DND-41 (cell line): ENCODE measurements around the gene SMARCB1.
"Not testable (repeated sequence)": the region's sequence is repeated elsewhere in the genome, so short reads cannot be mapped to it uniquely, and the experiment has no call there.

Experiments used
- ATAC-seq: fragments of 200-7000 bp; cut with Tn5 transposase; 3 replicates; pipeline ENCODE4 v1.9.1; 2021; ENCODE audit warnings: low read depth; ENCODE audit not compliant: insufficient read depth
- DNase-seq: peaks from one replicate; pipeline ENCODE4 v3.0.0-alpha.2; 2020
- H2AFZ ChIP-seq: 2 replicates; pipeline ENCODE4 v1.6.0; 2012; ENCODE audit warnings: low read depth, low read length
- H3K27ac ChIP-seq: 2 replicates; pipeline ENCODE4 v1.5.1; 2012; ENCODE audit warnings: low read length, inconsistent platforms
- H3K27me3 ChIP-seq: fragments of 200-600 bp; sonication (generic); 2 replicates; pipeline ENCODE4 v1.6.0; 2012; ENCODE audit warnings: low read length, mild to moderate bottlenecking, inconsistent platforms; ENCODE audit not compliant: insufficient read depth, poor library complexity
- H3K36me3 ChIP-seq: 2 replicates; pipeline ENCODE4 v1.5.1; 2012; ENCODE audit warnings: low read length, inconsistent platforms; ENCODE audit not compliant: insufficient read depth
- H3K4me1 ChIP-seq: 2 replicates; pipeline ENCODE4 v1.5.1; 2012; ENCODE audit warnings: mild to moderate bottlenecking, low read length; ENCODE audit not compliant: insufficient read depth
- H3K4me2 ChIP-seq: 2 replicates; pipeline ENCODE4 v1.6.0; 2012; ENCODE audit warnings: mild to moderate bottlenecking, moderate library complexity, low read length, inconsistent platforms; ENCODE audit not compliant: insufficient read depth
- H3K4me3 ChIP-seq, 2 experiments: fragments of 200-600 bp in 1 of 2; shearing (Covaris generic) in 1 of 2; 2 replicates each; pipeline ENCODE4 v1.5.1; 2012 to 2016; ENCODE audit warnings: inconsistent platforms in 2 of 2, low read length in 2 of 2, mild to moderate bottlenecking in 2 of 2, low read depth in 1 of 2, moderate library complexity in 1 of 2
- H3K79me2 ChIP-seq: 2 replicates; pipeline ENCODE4 v1.6.0; 2012; ENCODE audit warnings: low read length, inconsistent platforms; ENCODE audit not compliant: insufficient read depth
- H3K9ac ChIP-seq: 2 replicates; pipeline ENCODE4 v1.6.0; 2012; ENCODE audit warnings: low read depth, mild to moderate bottlenecking, inconsistent platforms, low read length, moderate library complexity
- H3K9me3 ChIP-seq: 2 replicates; pipeline ENCODE4 v1.5.1; 2012; ENCODE audit warnings: low read length, moderate library complexity, mild to moderate bottlenecking, inconsistent platforms; ENCODE audit not compliant: insufficient read depth, severe bottlenecking
- H4K20me1 ChIP-seq: 2 replicates; pipeline ENCODE4 v1.6.0; 2012; ENCODE audit warnings: low read length; ENCODE audit not compliant: insufficient read depth
- EZH2 ChIP-seq: IDR thresholded peaks from 3 replicates; pipeline ENCODE4 v1.6.1; 2012; ENCODE audit warnings: borderline replicate concordance, low read depth, mild to moderate bottlenecking, moderate library complexity, low read length, inconsistent platforms; ENCODE audit not compliant: severe bottlenecking
- TF ChIP-seq, protein P1 (sequence below): IDR thresholded peaks from 2 replicates; pipeline ENCODE4 v1.5.1; 2012; ENCODE audit warnings: borderline replicate concordance, low read length, moderate library complexity, mild to moderate bottlenecking; ENCODE audit not compliant: poor library complexity, severe bottlenecking; ENCODE audit errors: extremely low read depth

Gene SMARCB1

GRCh38 chr22:23857606-23858483, 71.1 kb downstream of the SMARCB1 start, which contains the start of gene SLC2A11:
Gene SLC2A11, plus strand, starts transcription at chr22:23857875. Its CDS starts 125 bp downstream, at chr22:23858000.
- DNase-seq (peak; percentile 95), ATAC-seq (peak; percentile 94)
- no peaks in the 10 kb centered on the region for H3K9me3 ChIP-seq
- peak within 1 kb of the TSS; percentile 80 for H3K27ac ChIP-seq
- H3K9ac ChIP-seq = peak within 1 kb of the TSS; percentile 79
- peak within 1 kb of the TSS; percentile 98 for H2AFZ ChIP-seq
- no peaks in the 10 kb centered on the region for H3K27me3 ChIP-seq
- H3K36me3 ChIP-seq = no peaks in the 10 kb centered on the region
- TF ChIP-seq, protein P1, sequence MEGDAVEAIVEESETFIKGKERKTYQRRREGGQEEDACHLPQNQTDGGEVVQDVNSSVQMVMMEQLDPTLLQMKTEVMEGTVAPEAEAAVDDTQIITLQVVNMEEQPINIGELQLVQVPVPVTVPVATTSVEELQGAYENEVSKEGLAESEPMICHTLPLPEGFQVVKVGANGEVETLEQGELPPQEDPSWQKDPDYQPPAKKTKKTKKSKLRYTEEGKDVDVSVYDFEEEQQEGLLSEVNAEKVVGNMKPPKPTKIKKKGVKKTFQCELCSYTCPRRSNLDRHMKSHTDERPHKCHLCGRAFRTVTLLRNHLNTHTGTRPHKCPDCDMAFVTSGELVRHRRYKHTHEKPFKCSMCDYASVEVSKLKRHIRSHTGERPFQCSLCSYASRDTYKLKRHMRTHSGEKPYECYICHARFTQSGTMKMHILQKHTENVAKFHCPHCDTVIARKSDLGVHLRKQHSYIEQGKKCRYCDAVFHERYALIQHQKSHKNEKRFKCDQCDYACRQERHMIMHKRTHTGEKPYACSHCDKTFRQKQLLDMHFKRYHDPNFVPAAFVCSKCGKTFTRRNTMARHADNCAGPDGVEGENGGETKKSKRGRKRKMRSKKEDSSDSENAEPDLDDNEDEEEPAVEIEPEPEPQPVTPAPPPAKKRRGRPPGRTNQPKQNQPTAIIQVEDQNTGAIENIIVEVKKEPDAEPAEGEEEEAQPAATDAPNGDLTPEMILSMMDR = peak; percentile 41
- no peak for TF ChIP-seq EZH2
- H3K79me2 ChIP-seq = no peaks in the 10 kb centered on the region
- H3K4me1 ChIP-seq = peaks cover 24% of the 10 kb centered on the region
- H4K20me1 ChIP-seq = no peaks in the 10 kb centered on the region
- H3K4me3 ChIP-seq = peak within 1 kb of the TSS; percentile 66 to 79
- H3K4me2 ChIP-seq = peak within 1 kb of the TSS; percentile 91

DNA sequence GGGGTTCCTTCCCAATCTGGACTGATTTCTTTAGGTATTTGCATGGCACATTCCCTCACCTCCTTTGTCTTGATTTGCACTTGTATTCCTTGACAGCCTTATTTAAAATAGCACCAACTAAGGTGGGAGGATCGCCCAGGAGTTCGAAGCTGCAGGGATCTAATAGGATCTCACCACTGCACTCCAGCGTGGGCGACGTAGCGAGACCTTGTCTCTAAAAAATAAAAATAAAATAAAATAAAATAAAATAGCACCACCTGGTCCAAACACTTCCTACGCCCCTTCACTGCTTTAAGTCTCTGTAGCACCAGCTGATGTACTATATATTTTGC, 71.7 kb downstream of the SMARCB1 start:
- TF ChIP-seq, protein P1 = no peak
- TF ChIP-seq EZH2 = no peak
- Histone ChIP-seq H3K4me3 (peak overlapping the region; percentile 66 to 79; a peak in 3 of 4 replicates), H3K79me2 (no peaks in the 10 kb centered on the region), H3K27me3 (no peaks in the 10 kb centered on the region), H3K4me1 (peaks cover 24% of the 10 kb centered on the region), H3K9me3 (no peaks in the 10 kb centered on the region), H3K27ac (peak overlapping the region; percentile 80), H2AFZ (peak overlapping the region; percentile 98), H3K4me2 (peak overlapping the region; percentile 91), H3K9ac (peak overlapping the region; percentile 79), H4K20me1 (no peaks in the 10 kb centered on the region), H3K36me3 (no peaks in the 10 kb centered on the region)
- DNase-seq (no peak), ATAC-seq (no peak)

- no peak for DNase-seq
- H3K9me3 ChIP-seq = no peaks in the 10 kb centered on the region
- peaks cover 24% of the 10 kb centered on the region for H3K4me1 ChIP-seq
- H4K20me1 ChIP-seq = no peaks in the 10 kb centered on the region
- no peak for TF ChIP-seq EZH2
- TF ChIP-seq, protein P1 = no peak
- peak overlapping the region; percentile 91 for H3K4me2 ChIP-seq
- H3K9ac ChIP-seq = peak overlapping the region; percentile 79; the same call in 1 of the 2 replicates
- H3K27me3 ChIP-seq = no peaks in the 10 kb centered on the region
- H3K27ac ChIP-seq = no peak overlapping the region
- no peak overlapping the region for H3K4me3 ChIP-seq
- H3K79me2 ChIP-seq = no peaks in the 10 kb centered on the region
- H3K36me3 ChIP-seq = no peaks in the 10 kb centered on the region
- H2AFZ ChIP-seq = no peak overlapping the region
- ATAC-seq = no peak
Observed at GRCh38 chr22:23859201-23859600, 72.4 kb downstream of the SMARCB1 start.

- not testable (repeated sequence) for H3K9me3 ChIP-seq, H3K36me3 ChIP-seq, H3K9ac ChIP-seq, H3K4me3 ChIP-seq, ATAC-seq, H3K27me3 ChIP-seq, DNase-seq, H3K4me2 ChIP-seq, H4K20me1 ChIP-seq, H3K79me2 ChIP-seq, H3K27ac ChIP-seq, H2AFZ ChIP-seq
- peaks cover 24% of the 10 kb centered on the region for H3K4me1 ChIP-seq
Observed at GRCh38 chr22:23860187-23860586, 73.4 kb downstream of the SMARCB1 start.
